Activated CD8-positive, alpha-beta memory T cell treated with anti-CD3 and anti-CD28 coated beads for 36 hours (primary cell): ENCODE data around the gene ACKR1. TPM values are rescaled to one million over a fixed set of nuclear protein-coding genes. Genes with fewer than 3 reads are reported as not detected.

Source experiments
- CTCF ChIA-PET: fragments of 350-600 bp; sonication (Branson Sonifier 250); formaldehyde crosslinking; loops from one replicate; lab custom pipeline; 2021; ENCODE audit warnings: antibody characterized with exemption; lab: Charles Lee
- POLR2A ChIA-PET: fragments of 350-600 bp; sonication (Branson Sonifier 250); formaldehyde crosslinking; loops from one replicate; lab custom pipeline; 2021; ENCODE audit warnings: antibody characterized with exemption; lab: Charles Lee
- total RNA-seq, 2 experiments: library from RNA; stranded (reverse); gene quantifications; one replicate each; pipeline ENCODE4 v1.2.3, GENCODE V29; 2021

Gene ACKR1
- total RNA-seq, 2 experiments from 2014 or later: 0.27 TPM; not detected in 1

- ChIA-PET CTCF (interaction anchor here (0.7 to 4.3 kb wide), 9 partner anchors 10 to 118 kb away, joined by 3 to 28 read pairs (median 3); no protein-coding TSS in a partner anchor), POLR2A (no interaction called here)
These were observed 6.9 kb downstream of the ACKR1 start for GRCh38 chr1:159211331-159212136.

- POLR2A ChIA-PET: no interaction called here
These were observed 7.9 kb downstream of the ACKR1 start for GRCh38 chr1:159212596-159212995.

GRCh38 chr1:159214149-159214760, 9.6 kb downstream of the ACKR1 start:
- ChIA-PET POLR2A (interaction anchor here (0.6 kb wide), 1 partner anchor 424 kb away, joined by 3 read pairs; no protein-coding TSS in a partner anchor), CTCF (interaction anchor here (0.6 to 2.6 kb wide), 8 partner anchors 10 to 793 kb away, joined by 3 to 15 read pairs (median 4); no protein-coding TSS in a partner anchor)

More at GRCh38 chr1:159212596-159212995, 7.9 kb downstream of the ACKR1 start:
- CTCF ChIA-PET: interaction anchor here (1.2 to 4.3 kb wide), 4 partner anchors 8 to 79 kb away, joined by 3 to 28 read pairs (median 6); no protein-coding TSS in a partner anchor

GRCh38 chr1:159218649-159219636, 14.3 kb downstream of the ACKR1 start:
- ChIA-PET POLR2A (no interaction called here), CTCF (interaction anchor here (1.7 kb wide), 1 partner anchor 87 kb away, joined by 5 read pairs; no protein-coding TSS in a partner anchor)

- CTCF ChIA-PET: no interaction called here
- POLR2A ChIA-PET: no interaction called here
These were observed 17.6 kb downstream of the ACKR1 start for GRCh38 chr1:159222075-159222865.

- POLR2A ChIA-PET: no interaction called here
- CTCF ChIA-PET: no interaction called here
These were observed 18.3 kb downstream of the ACKR1 start for GRCh38 chr1:159223004-159223403.

- POLR2A ChIA-PET: no interaction called here
- CTCF ChIA-PET: no interaction called here
These were observed 23.9 kb downstream of the ACKR1 start for GRCh38 chr1:159228554-159228953.

GRCh38 chr1:159229260-159229885, 24.7 kb downstream of the ACKR1 start:
- ChIA-PET CTCF (no interaction called here), POLR2A (no interaction called here)

GRCh38 chr1:159229896-159230295, 25.2 kb downstream of the ACKR1 start:
- ChIA-PET POLR2A (no interaction called here), CTCF (no interaction called here)

- ChIA-PET CTCF (no interaction called here), POLR2A (interaction anchor here (0.5 kb wide), 1 partner anchor 171 kb away, joined by 4 read pairs; no protein-coding TSS in a partner anchor)
These were observed 35.0 kb downstream of the ACKR1 start for GRCh38 chr1:159239551-159240220.

GRCh38 chr1:159247266-159247665, 42.6 kb downstream of the ACKR1 start:
- ChIA-PET CTCF (no interaction called here), POLR2A (no interaction called here)

- ChIA-PET CTCF (no interaction called here), POLR2A (no interaction called here)
These were observed 43.6 kb downstream of the ACKR1 start for GRCh38 chr1:159248311-159248710.

GRCh38 chr1:159250638-159251216, 46.1 kb downstream of the ACKR1 start:
- POLR2A ChIA-PET: no interaction called here
- CTCF ChIA-PET: no interaction called here
